PFSK-1 (cell line): Measurements from ENCODE around the gene TBCD.

Experiments used
- FOXP2 ChIP-seq: optimal IDR thresholded peaks from 2 replicates; pipeline ENCODE3; 2011; ENCODE audit warnings: borderline replicate concordance, control low read depth, inconsistent platforms; ENCODE audit not compliant: insufficient read depth; ENCODE audit errors: extremely low read length, extremely low read depth
- POLR2AphosphoS5 ChIP-seq: IDR thresholded peaks from 2 replicates; pipeline ENCODE4 v1.6.1; 2012; ENCODE audit warnings: low read depth, mild to moderate bottlenecking, control low read depth, low read length, moderate library complexity
- SIN3A ChIP-seq: IDR thresholded peaks from 2 replicates; pipeline ENCODE4 v1.6.1; 2012; ENCODE audit warnings: mild to moderate bottlenecking, low read length, moderate library complexity, borderline replicate concordance; ENCODE audit not compliant: insufficient read depth
- TAF1 ChIP-seq: IDR thresholded peaks from 2 replicates; pipeline ENCODE4 v1.6.1; 2012; ENCODE audit warnings: low read length, control low read depth, borderline replicate concordance; ENCODE audit not compliant: insufficient read depth
- TF ChIP-seq, protein P1 (sequence below), 2 experiments: IDR thresholded peaks; 2 replicates each; pipeline versions ENCODE4 v1.6.1 to v1.8.0; 2011 to 2012; ENCODE audit warnings: low read depth in 2 of 2, low read length in 2 of 2, control low read depth in 1 of 2, inconsistent platforms in 1 of 2, mild to moderate bottlenecking in 1 of 2, moderate library complexity in 1 of 2; ENCODE audit not compliant: insufficient read depth in 1 of 2

The TBCD gene

DNA sequence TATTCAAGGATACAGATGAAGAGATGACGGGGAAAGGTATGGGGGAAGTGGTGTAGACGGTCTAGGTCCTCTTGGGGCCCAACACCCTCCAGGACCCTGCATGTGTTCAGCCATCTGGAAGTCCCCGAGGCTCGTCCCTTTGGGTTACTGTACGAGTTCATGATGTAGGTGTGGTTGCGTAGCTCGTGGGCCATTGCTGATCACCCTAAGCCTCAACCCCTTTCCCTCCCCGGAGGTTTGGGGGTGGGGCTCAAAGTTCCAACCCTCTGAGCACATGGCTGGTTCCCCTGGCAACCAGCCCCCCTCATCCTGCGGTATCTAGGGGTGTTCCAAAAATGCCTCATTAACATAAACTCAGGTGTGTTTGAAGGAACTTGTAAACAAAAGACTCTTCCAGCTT is 228.8 kb downstream of the TBCD start:
- TF ChIP-seq FOXP2: no peak
- TF ChIP-seq, protein P1, sequence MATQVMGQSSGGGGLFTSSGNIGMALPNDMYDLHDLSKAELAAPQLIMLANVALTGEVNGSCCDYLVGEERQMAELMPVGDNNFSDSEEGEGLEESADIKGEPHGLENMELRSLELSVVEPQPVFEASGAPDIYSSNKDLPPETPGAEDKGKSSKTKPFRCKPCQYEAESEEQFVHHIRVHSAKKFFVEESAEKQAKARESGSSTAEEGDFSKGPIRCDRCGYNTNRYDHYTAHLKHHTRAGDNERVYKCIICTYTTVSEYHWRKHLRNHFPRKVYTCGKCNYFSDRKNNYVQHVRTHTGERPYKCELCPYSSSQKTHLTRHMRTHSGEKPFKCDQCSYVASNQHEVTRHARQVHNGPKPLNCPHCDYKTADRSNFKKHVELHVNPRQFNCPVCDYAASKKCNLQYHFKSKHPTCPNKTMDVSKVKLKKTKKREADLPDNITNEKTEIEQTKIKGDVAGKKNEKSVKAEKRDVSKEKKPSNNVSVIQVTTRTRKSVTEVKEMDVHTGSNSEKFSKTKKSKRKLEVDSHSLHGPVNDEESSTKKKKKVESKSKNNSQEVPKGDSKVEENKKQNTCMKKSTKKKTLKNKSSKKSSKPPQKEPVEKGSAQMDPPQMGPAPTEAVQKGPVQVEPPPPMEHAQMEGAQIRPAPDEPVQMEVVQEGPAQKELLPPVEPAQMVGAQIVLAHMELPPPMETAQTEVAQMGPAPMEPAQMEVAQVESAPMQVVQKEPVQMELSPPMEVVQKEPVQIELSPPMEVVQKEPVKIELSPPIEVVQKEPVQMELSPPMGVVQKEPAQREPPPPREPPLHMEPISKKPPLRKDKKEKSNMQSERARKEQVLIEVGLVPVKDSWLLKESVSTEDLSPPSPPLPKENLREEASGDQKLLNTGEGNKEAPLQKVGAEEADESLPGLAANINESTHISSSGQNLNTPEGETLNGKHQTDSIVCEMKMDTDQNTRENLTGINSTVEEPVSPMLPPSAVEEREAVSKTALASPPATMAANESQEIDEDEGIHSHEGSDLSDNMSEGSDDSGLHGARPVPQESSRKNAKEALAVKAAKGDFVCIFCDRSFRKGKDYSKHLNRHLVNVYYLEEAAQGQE (IDR thresholded peaks at IDR 0.05; ENCODE audit: insufficient read depth in 1 of 2, low read depth in 2 of 2, low read length in 2 of 2): no peak
- TF ChIP-seq POLR2AphosphoS5: no peak
- TF ChIP-seq TAF1: no peak
- TF ChIP-seq SIN3A: no peak

DNA sequence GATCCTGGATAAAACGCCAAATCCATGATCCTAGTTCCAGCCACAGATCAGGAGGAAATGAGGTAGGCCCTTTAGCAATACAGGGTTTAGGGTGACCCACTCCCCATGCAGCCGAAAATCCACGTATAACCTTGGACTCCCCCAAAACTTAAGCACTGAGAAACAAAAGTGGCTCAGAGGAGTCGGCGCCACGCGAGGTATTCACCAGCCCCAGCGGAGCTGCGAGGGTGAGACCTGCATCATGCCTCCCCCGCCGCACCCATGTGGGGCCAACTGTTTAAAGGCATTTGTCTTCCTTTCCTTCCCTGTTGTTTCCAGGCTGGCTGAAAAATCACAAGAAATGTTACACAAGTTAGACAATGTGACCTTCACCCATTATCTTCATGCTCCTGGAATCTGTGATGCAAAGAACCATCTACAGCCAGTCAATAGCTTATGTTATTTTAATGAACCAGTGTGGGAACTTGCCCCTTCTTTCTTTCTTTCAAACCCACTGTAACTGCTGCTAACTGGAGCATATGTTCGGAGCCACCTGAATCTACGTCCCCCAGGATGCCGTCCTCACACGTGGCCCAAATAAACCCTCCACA is 229.4 kb downstream of the TBCD start:
- TF ChIP-seq POLR2AphosphoS5: no peak
- TF ChIP-seq FOXP2: no peak
- no peak for TF ChIP-seq TAF1
- TF ChIP-seq SIN3A: no peak
- TF ChIP-seq, protein P1 (IDR thresholded peaks at IDR 0.05; ENCODE audit: insufficient read depth in 1 of 2, low read depth in 2 of 2, low read length in 2 of 2): no peak

DNA sequence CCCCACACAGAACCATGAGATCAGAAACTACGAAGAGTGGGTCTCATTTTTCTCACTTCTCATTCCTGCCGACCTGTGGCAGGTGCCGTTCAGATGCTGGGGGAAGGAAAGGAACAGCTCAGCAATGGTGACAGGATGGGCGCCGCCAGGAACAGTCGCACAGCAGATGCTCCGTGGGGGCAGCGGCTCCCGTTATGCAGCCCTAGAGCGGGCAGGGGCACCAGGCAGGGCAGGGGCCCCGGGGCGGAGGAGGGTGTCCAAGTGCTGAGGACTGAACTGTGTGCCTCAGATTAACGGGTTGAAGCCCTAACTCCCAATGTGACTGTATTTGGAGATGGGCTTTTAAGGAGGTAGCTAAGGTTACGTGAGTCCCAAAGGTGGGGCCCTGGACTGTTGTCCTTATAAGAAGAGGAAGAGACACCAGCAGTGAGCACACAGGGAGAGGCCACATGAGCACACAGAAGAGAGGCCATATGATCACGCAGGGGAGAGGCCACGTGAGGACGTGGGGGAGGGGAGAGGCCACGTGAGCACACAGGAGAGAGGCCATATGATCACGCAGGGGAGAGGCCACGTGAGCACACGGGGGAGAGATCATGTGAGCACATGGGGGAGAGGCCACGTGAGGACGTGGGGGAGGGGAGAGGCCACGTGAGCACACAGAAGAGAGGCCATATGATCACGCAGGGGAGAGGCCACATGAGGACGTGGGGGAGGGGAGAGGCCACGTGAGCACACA is 231.8 kb downstream of the TBCD start:
- TF ChIP-seq, protein P1 (IDR thresholded peaks at IDR 0.05; ENCODE audit: insufficient read depth in 1 of 2, low read depth in 2 of 2, low read length in 2 of 2): no peak
- TF ChIP-seq SIN3A (no peak), POLR2AphosphoS5 (no peak), FOXP2 (no peak), TAF1 (no peak)

DNA sequence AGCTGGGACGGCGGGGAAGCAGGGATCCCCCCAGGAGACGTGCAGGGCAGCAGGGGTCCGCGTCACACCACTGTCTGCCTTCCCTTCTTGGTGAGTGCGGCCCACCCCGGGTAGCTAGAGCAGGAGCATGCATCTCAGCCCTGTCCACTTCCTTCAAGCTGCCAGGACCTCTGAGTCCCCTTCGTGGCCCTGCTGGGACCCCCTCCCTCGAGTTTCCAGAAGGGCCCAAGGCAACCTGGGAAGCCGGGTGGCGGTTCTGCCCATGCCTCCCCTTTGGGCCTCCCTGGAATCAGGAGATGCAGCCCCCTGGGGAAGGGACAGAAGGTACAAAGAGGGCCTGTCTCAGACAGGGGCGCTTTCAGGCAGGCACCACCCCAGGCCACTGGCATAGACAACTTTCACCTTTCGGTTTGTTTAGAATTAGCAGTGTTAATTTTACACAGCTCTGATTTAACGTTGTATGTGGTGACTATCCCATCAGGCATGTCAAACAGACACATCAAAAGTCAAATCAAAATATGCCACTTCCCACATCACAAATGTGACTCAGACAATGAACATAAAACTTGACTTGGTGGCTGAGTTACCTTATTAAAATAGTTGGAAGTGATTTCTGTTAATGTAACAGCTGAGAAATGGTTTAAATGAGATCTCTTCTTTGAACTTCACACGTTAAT is 233.0 kb downstream of the TBCD start:
- TF ChIP-seq FOXP2: no peak
- TF ChIP-seq SIN3A: no peak
- no peak for TF ChIP-seq POLR2AphosphoS5
- TF ChIP-seq, protein P1 (IDR thresholded peaks at IDR 0.05; ENCODE audit: insufficient read depth in 1 of 2, low read depth in 2 of 2, low read length in 2 of 2): no peak

DNA sequence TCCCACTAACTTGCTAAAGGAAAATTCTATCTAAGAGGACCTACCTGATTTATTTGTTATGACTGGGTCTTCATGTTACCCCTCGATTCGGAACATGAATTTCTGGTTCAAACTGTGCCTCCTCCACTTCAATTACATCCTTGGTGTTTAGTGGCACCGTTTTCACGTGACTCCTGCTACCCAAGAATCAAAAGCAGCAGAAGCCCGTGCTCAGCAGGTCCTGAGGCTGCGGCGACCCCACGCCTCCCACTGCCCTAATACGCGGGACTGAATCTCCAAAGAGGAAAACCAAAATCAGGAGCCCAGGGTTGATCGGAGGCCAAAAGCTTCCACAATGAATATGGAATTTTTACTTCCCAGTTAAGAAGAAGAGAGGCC is 233.6 kb downstream of the TBCD start:
- TF ChIP-seq, protein P1 (IDR thresholded peaks at IDR 0.05; ENCODE audit: insufficient read depth in 1 of 2, low read depth in 2 of 2, low read length in 2 of 2): no peak
- no peak for TF ChIP-seq POLR2AphosphoS5
- TF ChIP-seq SIN3A: no peak
- no peak for TF ChIP-seq FOXP2
- TF ChIP-seq TAF1: no peak
